ENCODE data around the gene B4GALT2.

- no peak for TF ChIP-seq EZH2 (IDR thresholded peaks at IDR 0.05)
- TF ChIP-seq CTCF (IDR thresholded peaks at IDR 0.05) = no peak
Measured at GRCh38 chr1:43934986-43935324, 44.1 kb upstream of the B4GALT2 start.
